MM.1S (cell line): ENCODE measurements around the gene NPAS1.

Source experiments
- DNase-seq: peaks from one replicate; pipeline ENCODE4 v3.0.0-alpha.2; 2015
- H2AFZ ChIP-seq: fragments of 300-600 bp; sonication (generic); 2 replicates; pipeline ENCODE4 v1.6.0; 2016; ENCODE audit warnings: antibody characterized with exemption, low read length
- H3F3A ChIP-seq: fragments of 300-600 bp; sonication (generic); 2 replicates; pipeline ENCODE4 v1.6.1; 2016; ENCODE audit warnings: mild to moderate bottlenecking, antibody characterized with exemption, low read length, moderate library complexity, mixed read lengths; ENCODE audit not compliant: insufficient read depth
- H3K27ac ChIP-seq: fragments of 300-600 bp; sonication (generic); 2 replicates; pipeline ENCODE4 v1.5.1; 2016; ENCODE audit warnings: mild to moderate bottlenecking, low read length
- H3K27me3 ChIP-seq: fragments of 300-600 bp; sonication (generic); replicated peaks from 2 replicates; pipeline ENCODE4 v1.6.0; 2016; ENCODE audit warnings: low read length; ENCODE audit not compliant: insufficient read depth
- H3K36me3 ChIP-seq: fragments of 300-600 bp; sonication (generic); replicated peaks from 2 replicates; pipeline ENCODE4 v1.6.1; 2016; ENCODE audit warnings: mild to moderate bottlenecking, low read length, mixed read lengths; ENCODE audit not compliant: insufficient read depth
- H3K4me1 ChIP-seq: fragments of 300-600 bp; sonication (generic); 2 replicates; pipeline ENCODE4 v1.6.1; 2016; ENCODE audit warnings: low read length, mixed read lengths
- H3K4me2 ChIP-seq: fragments of 300-600 bp; sonication (generic); 2 replicates; pipeline ENCODE4 v1.6.0; 2016; ENCODE audit warnings: low read depth, low read length
- H3K4me3 ChIP-seq: fragments of 300-600 bp; sonication (generic); 2 replicates; pipeline ENCODE4 v1.5.1; 2016; ENCODE audit warnings: low read length, mixed read lengths
- H3K79me2 ChIP-seq: fragments of 300-600 bp; sonication (generic); 2 replicates; pipeline ENCODE4 v1.6.1; 2016; ENCODE audit warnings: mixed run types, low read length, mixed read lengths
- H3K9ac ChIP-seq: fragments of 300-600 bp; sonication (generic); 2 replicates; pipeline ENCODE4 v1.6.1; 2016; ENCODE audit warnings: low read length, mixed read lengths
- H3K9me2 ChIP-seq: fragments of 300-600 bp; sonication (generic); replicated peaks from 2 replicates; pipeline ENCODE4 v1.6.1; 2016; ENCODE audit warnings: mild to moderate bottlenecking, low read length, mixed read lengths; ENCODE audit not compliant: insufficient read depth
- H3K9me3 ChIP-seq: fragments of 300-600 bp; sonication (generic); replicated peaks from 2 replicates; pipeline ENCODE4 v1.6.1; 2016; ENCODE audit warnings: mild to moderate bottlenecking, low read length, mixed read lengths; ENCODE audit not compliant: insufficient read depth
- H4K20me1 ChIP-seq: fragments of 300-600 bp; sonication (generic); 2 replicates; pipeline ENCODE4 v1.6.1; 2016; ENCODE audit warnings: mild to moderate bottlenecking, low read length, moderate library complexity, mixed read lengths; ENCODE audit not compliant: insufficient read depth
- CTCF ChIP-seq: fragments of 300-600 bp; sonication (generic); IDR thresholded peaks from 2 replicates; pipeline ENCODE4 v1.5.1; 2016; ENCODE audit warnings: antibody characterized with exemption, low read length, mixed read lengths
- EZH2 ChIP-seq: fragments of 300-600 bp; sonication (generic); optimal IDR thresholded peaks from 2 replicates; pipeline ENCODE3; 2017; ENCODE audit warnings: low read depth, mild to moderate bottlenecking, antibody characterized with exemption, low read length, mixed read lengths
- EZH2phosphoT487 ChIP-seq: fragments of 300-600 bp; sonication (generic); IDR thresholded peaks from 2 replicates; pipeline ENCODE4 v1.6.1; 2018; ENCODE audit warnings: antibody characterized with exemption, low read length

Gene NPAS1

GRCh38 chr19:46974181-46974580 lies 45.5 kb upstream of the NPAS1 start:
- H3F3A ChIP-seq: no peaks in the 10 kb centered on the region
- no peak overlapping the region for H3K4me2 ChIP-seq
- no peaks in the 10 kb centered on the region for H3K27me3 ChIP-seq
- TF ChIP-seq EZH2phosphoT487: no peak
- TF ChIP-seq CTCF: no peak
- TF ChIP-seq EZH2: no peak
- no peak overlapping the region for H2AFZ ChIP-seq
- no peaks in the 10 kb centered on the region for H3K9me3 ChIP-seq
- no peak overlapping the region for H3K9ac ChIP-seq
- H3K9me2 ChIP-seq: no peaks in the 10 kb centered on the region
- H4K20me1 ChIP-seq: no peaks in the 10 kb centered on the region
- no peak overlapping the region for H3K4me3 ChIP-seq
- no peaks in the 10 kb centered on the region for H3K4me1 ChIP-seq
- H3K27ac ChIP-seq: no peak overlapping the region
- no peaks in the 10 kb centered on the region for H3K36me3 ChIP-seq
- no peak for DNase-seq
- no peaks in the 10 kb centered on the region for H3K79me2 ChIP-seq

- Histone ChIP-seq H3K27ac (no peak overlapping the region), H3K9me2 (no peaks in the 10 kb centered on the region), H3K4me2 (no peak overlapping the region), H3K79me2 (no peaks in the 10 kb centered on the region), H2AFZ (no peak overlapping the region), H3K4me3 (no peak overlapping the region), H3K27me3 (no peaks in the 10 kb centered on the region), H4K20me1 (no peaks in the 10 kb centered on the region), H3K9ac (no peak overlapping the region), H3K36me3 (no peaks in the 10 kb centered on the region), H3K9me3 (no peaks in the 10 kb centered on the region), H3K4me1 (no peaks in the 10 kb centered on the region), H3F3A (no peaks in the 10 kb centered on the region)
- no peak for DNase-seq
- TF ChIP-seq EZH2phosphoT487: no peak
- no peak for TF ChIP-seq CTCF
- TF ChIP-seq EZH2: no peak
These were observed 44.4 kb upstream of the NPAS1 start for GRCh38 chr19:46975011-46975924.

- Histone ChIP-seq H4K20me1 (no peaks in the 10 kb centered on the region), H2AFZ (no peak overlapping the region), H3K4me2 (no peak overlapping the region), H3K27me3 (no peaks in the 10 kb centered on the region), H3K9me2 (no peaks in the 10 kb centered on the region), H3K4me3 (no peak overlapping the region), H3K4me1 (peaks cover 9% of the 10 kb centered on the region), H3K27ac (no peak overlapping the region), H3K79me2 (no peaks in the 10 kb centered on the region), H3K9me3 (no peaks in the 10 kb centered on the region), H3K9ac (no peak overlapping the region), H3F3A (no peaks in the 10 kb centered on the region), H3K36me3 (no peaks in the 10 kb centered on the region)
- no peak for DNase-seq
- no peak for TF ChIP-seq EZH2
- no peak for TF ChIP-seq EZH2phosphoT487
- TF ChIP-seq CTCF: no peak
These were observed 43.5 kb upstream of the NPAS1 start for GRCh38 chr19:46975925-46976782.
